CD4-positive, alpha-beta memory T cell (primary cell): ENCODE measurements around the gene EML3. TPM values are rescaled to one million over a fixed set of nuclear protein-coding genes. Genes with fewer than 3 reads are reported as not detected.
"Not testable (repeated sequence)": the region's sequence is repeated elsewhere in the genome, so short reads cannot be mapped to it uniquely, and the experiment has no call there.

Experiments used
- CTCF ChIA-PET: fragments of 350-600 bp; sonication (Branson Sonifier 250); formaldehyde crosslinking; loops from one replicate; lab custom pipeline; 2021; ENCODE audit warnings: inconsistent platforms; ENCODE audit not compliant: partially characterized antibody; lab: Charles Lee
- POLR2A ChIA-PET: fragments of 350-600 bp; sonication (Branson Sonifier 250); formaldehyde crosslinking; loops from one replicate; lab custom pipeline; 2021; ENCODE audit not compliant: partially characterized antibody; lab: Charles Lee
- DNase-seq, 5 donors: peaks; one replicate each; pipeline versions ENCODE4 v3.0.0 to v3.0.0-alpha.2; 2020 to 2022; ENCODE audit warnings: mixed read lengths in 1 of 5
- H3K27ac ChIP-seq: one replicate; pipeline ENCODE4 v1.7.0; 2013; ENCODE audit warnings: low read depth, low read length
- H3K27me3 ChIP-seq: 2 replicates; pipeline ENCODE4 v1.7.0; 2013; ENCODE audit warnings: mild to moderate bottlenecking, low read length, moderate library complexity; ENCODE audit not compliant: insufficient read depth
- H3K36me3 ChIP-seq: 2 replicates; pipeline ENCODE4 v1.7.0; 2013; ENCODE audit warnings: mild to moderate bottlenecking, low read length, moderate library complexity; ENCODE audit not compliant: insufficient read depth
- H3K4me1 ChIP-seq: 2 replicates; pipeline ENCODE4 v1.7.0; 2013; ENCODE audit warnings: mild to moderate bottlenecking, low read length, moderate library complexity; ENCODE audit not compliant: insufficient read depth
- H3K4me3 ChIP-seq, 2 donors: one replicate each; pipeline ENCODE4 v1.7.0; 2013; ENCODE audit warnings: low read length in 2 of 2, mild to moderate bottlenecking in 1 of 2
- H3K9me3 ChIP-seq, 2 donors: one replicate each; pipeline ENCODE4 v1.7.0; 2013; ENCODE audit warnings: low read length in 2 of 2, control low read depth in 1 of 2; ENCODE audit not compliant: control insufficient read depth in 1 of 2
- H3K27ac Mint-ChIP-seq, 7 donors: one replicate each; pipeline ENCODE4 v1.8.0; 2020 to 2021; ENCODE audit warnings: mixed read lengths in 7 of 7, mild to moderate bottlenecking in 6 of 7, inconsistent platforms in 3 of 7, moderate library complexity in 3 of 7
- H3K27me3 Mint-ChIP-seq, 2 donors: one replicate each; pipeline ENCODE4 v1.8.0; 2020 to 2021; ENCODE audit warnings: mixed read lengths in 2 of 2
- H3K36me3 Mint-ChIP-seq, 2 donors: one replicate each; pipeline ENCODE4 v1.8.0; 2020 to 2021; ENCODE audit warnings: mixed read lengths in 2 of 2, inconsistent platforms in 1 of 2, mild to moderate bottlenecking in 1 of 2
- H3K4me1 Mint-ChIP-seq, 4 donors: one replicate each; pipeline ENCODE4 v1.8.0; 2020 to 2021; ENCODE audit warnings: mixed read lengths in 4 of 4, mild to moderate bottlenecking in 1 of 4
- H3K4me3 Mint-ChIP-seq, 8 donors: one replicate each; pipeline ENCODE4 v1.8.0; 2020 to 2021; ENCODE audit warnings: mixed read lengths in 8 of 8, mild to moderate bottlenecking in 7 of 8, moderate library complexity in 6 of 8, inconsistent platforms in 3 of 8
- H3K9me3 Mint-ChIP-seq, 8 donors: one replicate each; pipeline ENCODE4 v1.8.0; 2020 to 2021; ENCODE audit warnings: mixed read lengths in 8 of 8, mild to moderate bottlenecking in 5 of 8, inconsistent platforms in 3 of 8, moderate library complexity in 1 of 8
- intact Hi-C: fragments of 100-400 bp; cut with micrococcal nuclease; formaldehyde crosslinking; loops from one replicate; pipeline ENCODE4 v1.15.1; 2023
- polyA plus RNA-seq, 2 donors: library from polyadenylated mRNA; unstranded; fragments of 300-500 nt; fragmentation: Illumina TruSeq; gene quantifications; one replicate each; pipeline ENCODE4 v1.2.3, GENCODE V29; 2021
- total RNA-seq, 2 experiments: library from RNA; stranded (reverse); gene quantifications; one replicate each; pipeline ENCODE4 v1.2.3, GENCODE V29; 2021

EML3 gene
- total and polyA plus RNA-seq, 4 experiments from 2014 or later, result 18.2 to 201 (median 108) TPM

DNA sequence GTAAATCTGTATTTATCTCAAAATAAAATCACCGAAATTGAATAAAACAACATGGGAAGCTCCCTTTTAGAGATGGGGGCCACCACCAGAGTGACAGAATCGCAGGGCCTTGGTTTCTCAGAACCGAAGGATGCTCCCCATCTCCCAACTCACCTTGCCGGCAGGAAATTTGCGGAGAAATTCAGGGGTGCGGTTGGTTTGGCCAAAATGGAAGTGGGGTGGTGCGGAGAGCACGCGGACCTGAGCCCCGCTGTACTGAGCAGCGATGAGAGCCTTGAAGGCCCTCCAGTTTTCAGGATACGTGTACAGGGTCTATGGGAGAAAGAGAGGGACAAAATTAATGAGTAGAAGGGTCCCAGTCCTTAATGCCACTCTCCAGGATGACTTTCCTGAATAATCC, 40.1 kb downstream of the EML3 start:
- Histone ChIP-seq H3K4me3 (peak overlapping the region; percentile 89 to 100), H3K27me3 (no peaks in the 10 kb centered on the region), H3K36me3 (peaks cover 48% of the 10 kb centered on the region), H3K4me1 (peaks cover 47% of the 10 kb centered on the region), H3K9me3 (no peaks in the 10 kb centered on the region), H3K27ac (peak overlapping the region; percentile 73)
- no peak for DNase-seq
- H3K4me3 Mint-ChIP-seq, result peak overlapping the region; percentile 92 to 98 (median 98)
- H3K4me1 Mint-ChIP-seq, result peaks cover 36 to 61% (median 49%) of the 10 kb centered on the region in 4 donors
- H3K36me3 Mint-ChIP-seq, result peaks cover 44 to 71% of the 10 kb centered on the region in 2 donors
- ChIA-PET CTCF (interaction anchor here (0.6 to 1.9 kb wide), 6 partner anchors 12 to 148 kb away, joined by 3 to 9 read pairs (median 4); no protein-coding TSS in a partner anchor), POLR2A (interaction anchor here (0.7 to 6.6 kb wide), 12 partner anchors 9 to 285 kb away, joined by 3 to 120 read pairs (median 5); partner anchors contain the start of genes AHNAK, B3GAT3, C11orf98 and CSKMT)
- H3K27ac Mint-ChIP-seq, result peak overlapping the region; percentile 94 to 98 (median 97)
- intact Hi-C loops, result no loop called here
- H3K9me3 Mint-ChIP-seq, result no peaks in the 10 kb centered on the region
- H3K27me3 Mint-ChIP-seq, result no peaks in the 10 kb centered on the region

- Histone ChIP-seq H3K36me3 (peaks cover 48% of the 10 kb centered on the region), H3K4me1 (peaks cover 51% of the 10 kb centered on the region)
- H3K27me3 ChIP-seq, H3K27ac ChIP-seq, intact Hi-C loops, H3K9me3 Mint-ChIP-seq, H3K27me3 Mint-ChIP-seq, H3K9me3 ChIP-seq, DNase-seq, H3K4me3 ChIP-seq: not testable (repeated sequence)
- Mint-ChIP-seq H3K4me1 (peaks cover 40 to 70% (median 57%) of the 10 kb centered on the region in 4 donors), H3K36me3 (peaks cover 46 to 75% of the 10 kb centered on the region in 2 donors), H3K27ac (peak overlapping the region; percentile 54 to 95 (median 77)), H3K4me3 (peak overlapping the region in 2 of 8 donors; percentile 41 to 92)
- CTCF ChIA-PET, result interaction anchor here (1.0 to 3.4 kb wide), 4 partner anchors 11 to 147 kb away, joined by 3 to 24 read pairs (median 6); partner anchors contain the start of gene MTA2
- POLR2A ChIA-PET, result interaction anchor here (0.6 to 6.6 kb wide), 5 partner anchors 17 to 100 kb away, joined by 4 to 120 read pairs (median 7); partner anchors contain the start of genes AHNAK, C11orf98, CSKMT and UQCC3
These were observed 41.1 kb downstream of the EML3 start for GRCh38 chr11:62571493-62571892.

- H3K9me3 ChIP-seq, H3K27me3 Mint-ChIP-seq, DNase-seq, H3K27me3 ChIP-seq, H3K4me3 ChIP-seq, H3K27ac ChIP-seq, H3K9me3 Mint-ChIP-seq, intact Hi-C loops: not testable (repeated sequence)
- ChIA-PET POLR2A (interaction anchor here (0.6 to 6.6 kb wide), 6 partner anchors 10 to 100 kb away, joined by 3 to 120 read pairs (median 6); partner anchors contain the start of genes AHNAK, C11orf98, CSKMT and UQCC3), CTCF (interaction anchor here (1.0 to 3.4 kb wide), 6 partner anchors 10 to 146 kb away, joined by 3 to 24 read pairs (median 8); partner anchors contain the start of gene MTA2)
- Mint-ChIP-seq H3K4me3 (peak overlapping the region in 6 of 8 donors; percentile 1 to 59 (median 23)), H3K27ac (peak overlapping the region; percentile 5 to 95 (median 61)), H3K36me3 (peaks cover 48 to 78% of the 10 kb centered on the region in 2 donors), H3K4me1 (peaks cover 42 to 74% (median 61%) of the 10 kb centered on the region in 4 donors)
- peaks cover 48% of the 10 kb centered on the region for H3K36me3 ChIP-seq
- peaks cover 57% of the 10 kb centered on the region for H3K4me1 ChIP-seq
These were observed 41.7 kb downstream of the EML3 start for GRCh38 chr11:62570903-62571302.

GRCh38 chr11:62569611-62570010, 43.0 kb downstream of the EML3 start:
- POLR2A ChIA-PET, result interaction anchor here (0.6 to 6.6 kb wide), 6 partner anchors 8 to 158 kb away, joined by 3 to 120 read pairs (median 4); partner anchors contain the start of genes AHNAK and HNRNPUL2
- Mint-ChIP-seq H3K9me3 (no peaks in the 10 kb centered on the region), H3K27me3 (no peaks in the 10 kb centered on the region), H3K4me3 (peak overlapping the region in 1 of 8 donors; percentile 12), H3K4me1 (peaks cover 40 to 74% (median 54%) of the 10 kb centered on the region in 4 donors), H3K27ac (peak overlapping the region in 6 of 7 donors; percentile 24 to 64 (median 42)), H3K36me3 (peaks cover 55 to 81% of the 10 kb centered on the region in 2 donors)
- no peak overlapping the region for H3K4me3 ChIP-seq
- no peaks in the 10 kb centered on the region for H3K27me3 ChIP-seq
- no peaks in the 10 kb centered on the region for H3K9me3 ChIP-seq
- intact Hi-C loops, result no loop called here
- DNase-seq, result no peak
- H3K36me3 ChIP-seq, result peaks cover 59% of the 10 kb centered on the region
- peaks cover 51% of the 10 kb centered on the region for H3K4me1 ChIP-seq
- H3K27ac ChIP-seq, result no peak overlapping the region
- CTCF ChIA-PET, result interaction anchor here (0.7 to 3.4 kb wide), 5 partner anchors 9 to 145 kb away, joined by 3 to 24 read pairs (median 7); no protein-coding TSS in a partner anchor

DNA sequence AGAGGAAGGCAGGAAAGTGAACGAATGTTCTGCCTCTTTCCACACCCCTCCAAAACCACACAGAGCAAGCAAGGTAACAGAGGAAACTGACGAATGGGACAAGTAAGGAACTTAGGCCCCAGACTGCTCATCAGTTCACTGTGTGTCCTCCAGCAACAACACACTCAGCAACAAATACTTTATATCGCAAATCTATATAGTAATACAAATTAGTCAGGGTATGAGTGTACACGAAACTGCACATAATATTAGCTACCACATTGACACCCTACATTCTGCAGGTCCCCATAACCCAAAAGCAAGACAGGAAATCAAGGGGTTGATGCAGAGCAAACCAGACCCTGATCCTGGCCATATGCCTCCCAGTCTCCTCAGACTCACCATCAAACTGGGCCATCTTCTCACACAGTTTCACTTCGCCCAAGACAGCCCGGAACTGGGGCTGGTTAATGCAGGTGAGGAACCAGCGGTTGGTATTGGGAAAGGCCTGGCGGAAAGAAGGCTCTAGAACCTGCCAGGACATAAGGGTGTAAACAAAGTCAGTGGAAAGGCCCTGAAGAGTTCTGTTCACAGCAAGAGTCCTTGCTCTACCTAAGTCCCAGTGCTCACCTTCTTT, 45.4 kb downstream of the EML3 start:
- no peaks in the 10 kb centered on the region for H3K9me3 Mint-ChIP-seq
- peak overlapping the region in 2 of 8 donors; percentile 28 to 73 for H3K4me3 Mint-ChIP-seq
- Histone ChIP-seq H3K9me3 (no peaks in the 10 kb centered on the region), H3K4me3 (no peak overlapping the region), H3K4me1 (peaks cover 38% of the 10 kb centered on the region), H3K27ac (peak overlapping the region; percentile 15), H3K36me3 (peaks cover 54% of the 10 kb centered on the region), H3K27me3 (no peaks in the 10 kb centered on the region)
- intact Hi-C loops, result no loop called here
- H3K27ac Mint-ChIP-seq, result peak overlapping the region; percentile 51 to 85 (median 81)
- H3K36me3 Mint-ChIP-seq, result peaks cover 46 to 73% of the 10 kb centered on the region in 2 donors
- H3K27me3 Mint-ChIP-seq, result no peaks in the 10 kb centered on the region
- ChIA-PET POLR2A (interaction anchor here (0.9 to 2.1 kb wide), 5 partner anchors 11 to 274 kb away, joined by 3 to 5 read pairs (median 4); partner anchors contain the start of gene AHNAK), CTCF (interaction anchor here (1.0 to 3.1 kb wide), 5 partner anchors 10 to 172 kb away, joined by 3 to 24 read pairs (median 9); no protein-coding TSS in a partner anchor)
- H3K4me1 Mint-ChIP-seq, result peaks cover 25 to 51% (median 38%) of the 10 kb centered on the region in 4 donors
- DNase-seq, result no peak

GRCh38 chr11:62566247-62566646, 46.3 kb downstream of the EML3 start:
- Histone ChIP-seq H3K4me1 (peaks cover 29% of the 10 kb centered on the region), H3K27me3 (no peaks in the 10 kb centered on the region), H3K27ac (no peak overlapping the region), H3K36me3 (peaks cover 45% of the 10 kb centered on the region), H3K4me3 (no peak overlapping the region), H3K9me3 (no peaks in the 10 kb centered on the region)
- peak overlapping the region in 5 of 7 donors; percentile 38 to 84 (median 49) for H3K27ac Mint-ChIP-seq
- H3K4me3 Mint-ChIP-seq, result peak overlapping the region in 1 of 8 donors; percentile 31
- intact Hi-C loops, result no loop called here
- H3K36me3 Mint-ChIP-seq, result peaks cover 45 to 70% of the 10 kb centered on the region in 2 donors
- ChIA-PET CTCF (interaction anchor here (1.0 to 14.9 kb wide), 6 partner anchors 9 to 173 kb away, joined by 3 to 405 read pairs (median 10); partner anchors contain the start of gene SCGB1A1), POLR2A (no interaction called here)
- H3K9me3 Mint-ChIP-seq, result no peaks in the 10 kb centered on the region
- H3K27me3 Mint-ChIP-seq, result no peaks in the 10 kb centered on the region
- no peak for DNase-seq
- H3K4me1 Mint-ChIP-seq, result peaks cover 25 to 49% (median 33%) of the 10 kb centered on the region in 4 donors
